ENCODE measurements around the gene GLYATL2. TPM values are rescaled to one million over a fixed set of nuclear protein-coding genes. Genes with fewer than 3 reads are reported as not detected.

GLYATL2 gene
- polyA plus RNA-seq, 2 of the 4 experiments (the other 2 are of a cell fraction) = 0.05 to 0.08 TPM

DNA sequence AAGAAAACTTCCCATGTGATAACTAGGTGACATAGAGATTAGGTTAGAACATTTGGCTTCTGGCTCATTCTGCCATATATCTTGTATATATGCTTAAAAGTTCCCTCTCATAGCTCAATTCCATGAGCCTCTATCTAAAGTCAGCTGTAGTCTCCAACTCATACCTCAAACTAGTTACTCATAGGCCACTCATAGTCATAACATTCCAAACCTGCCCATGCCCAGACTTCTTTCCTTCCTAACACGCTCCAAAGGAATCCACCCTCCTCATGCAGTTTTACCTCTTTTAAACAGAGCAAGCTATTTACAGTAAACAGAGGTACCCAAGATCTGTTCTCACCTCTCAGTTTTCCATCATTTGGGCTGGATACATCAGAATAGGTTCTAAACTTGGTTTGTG is 39.4 kb downstream of the GLYATL2 start:
- Histone ChIP-seq H3K27ac (no peak overlapping the region), H3K9me3 (no peaks in the 10 kb centered on the region), H3K4me3 (no peak overlapping the region), H3K4me2 (no peak overlapping the region), H3K4me1 (no peaks in the 10 kb centered on the region)
- CTCF ChIA-PET = interaction anchor here (1.7 kb wide), 1 partner anchor 16 kb away, joined by 6 read pairs; no protein-coding TSS in a partner anchor
- TF ChIP-seq JUN (IDR thresholded peaks at IDR 0.05) = no peak
- TF ChIP-seq RFX5 (IDR thresholded peaks at IDR 0.05) = no peak
- no peak for TF ChIP-seq USF2 (IDR thresholded peaks at IDR 0.05)
- no peak for TF ChIP-seq NR3C1 (IDR thresholded peaks at IDR 0.05)
- ATAC-seq (no peak), DNase-seq (ENCODE audit: low read depth in 1 of 2, low spot score in 1 of 2) (no peak), FAIRE-seq (no peak)
- 0% methylated on average over 1 of the region's 1 CpG for WGBS (ENCODE audit: missing lambda C conversion rate)
- POLR2A ChIA-PET = no interaction called here

DNA sequence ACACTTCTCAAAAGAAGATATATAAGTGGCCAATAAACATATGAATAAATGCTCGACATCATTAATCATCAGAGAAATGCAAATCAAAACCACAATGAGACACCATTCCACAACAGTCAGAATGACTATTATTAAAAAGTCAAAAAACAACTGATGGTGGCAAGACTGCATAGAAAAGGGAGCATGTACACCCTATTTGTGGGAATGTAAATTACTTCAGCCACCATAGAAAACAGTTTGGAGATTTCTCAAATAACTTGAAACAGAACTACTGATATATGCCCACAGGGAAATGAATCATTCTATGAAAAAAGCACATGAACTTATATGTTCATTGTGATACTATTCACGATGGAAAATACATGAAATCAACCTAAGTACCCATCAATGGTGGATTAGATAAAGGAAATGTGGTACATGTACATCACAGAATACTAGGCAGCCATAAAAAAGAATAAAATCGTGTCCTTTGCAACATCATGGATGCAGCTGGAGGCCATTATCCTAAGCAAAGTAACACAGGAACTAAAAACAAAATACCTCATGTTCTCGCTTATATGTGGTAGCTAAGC is 42.4 kb downstream of the GLYATL2 start:
- no peak for DNase-seq (ENCODE audit: low read depth in 1 of 2, low spot score in 1 of 2)
- no peak for FAIRE-seq

DNA sequence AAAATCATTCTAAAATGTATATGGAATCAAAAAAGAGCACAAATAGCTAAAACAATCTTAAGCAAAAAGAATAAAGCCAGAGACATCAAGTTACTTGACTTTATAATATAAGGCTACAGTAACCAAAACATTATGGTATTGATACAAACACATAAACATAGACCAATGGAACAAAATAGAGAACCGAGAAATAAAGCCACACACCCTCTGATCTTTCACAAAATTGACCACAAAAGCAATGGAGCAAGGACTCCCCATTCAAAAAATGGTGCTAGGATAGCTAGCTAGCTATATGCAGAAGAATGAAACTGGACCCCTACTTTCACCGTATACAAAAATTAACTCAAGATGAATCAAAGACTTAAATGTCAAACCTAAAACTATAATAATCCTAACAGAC is 43.2 kb downstream of the GLYATL2 start:
- TF ChIP-seq MYC (IDR thresholded peaks at IDR 0.05; ENCODE audit: borderline replicate concordance, low read length) (no peak), SMC3 (IDR thresholded peaks at IDR 0.05) (no peak), HOXB5 (CRISPR knock-in tag; IDR thresholded peaks at IDR 0.05) (no peak), JUN (IDR thresholded peaks at IDR 0.05) (no peak), RCOR1 (IDR thresholded peaks at IDR 0.05; ENCODE audit: low read depth, low read length) (no peak), FOSB (CRISPR knock-in tag; IDR thresholded peaks at IDR 0.05) (no peak), EP300 (IDR thresholded peaks at IDR 0.05) (no peak), ZFP36 (IDR thresholded peaks at IDR 0.05; ENCODE audit: borderline replicate concordance, partially characterized antibody) (no peak), RARB (CRISPR knock-in tag; IDR thresholded peaks at IDR 0.05) (no peak), TP53 (CRISPR knock-in tag; IDR thresholded peaks at IDR 0.05) (no peak), HMGXB4 (CRISPR knock-in tag; IDR thresholded peaks at IDR 0.05; ENCODE audit: borderline replicate concordance) (no peak), ZSCAN20 (CRISPR knock-in tag; IDR thresholded peaks at IDR 0.05) (no peak), CBX2 (IDR thresholded peaks at IDR 0.05; ENCODE audit: borderline replicate concordance, low read depth) (no peak)
- TF ChIP-seq, protein P1, sequence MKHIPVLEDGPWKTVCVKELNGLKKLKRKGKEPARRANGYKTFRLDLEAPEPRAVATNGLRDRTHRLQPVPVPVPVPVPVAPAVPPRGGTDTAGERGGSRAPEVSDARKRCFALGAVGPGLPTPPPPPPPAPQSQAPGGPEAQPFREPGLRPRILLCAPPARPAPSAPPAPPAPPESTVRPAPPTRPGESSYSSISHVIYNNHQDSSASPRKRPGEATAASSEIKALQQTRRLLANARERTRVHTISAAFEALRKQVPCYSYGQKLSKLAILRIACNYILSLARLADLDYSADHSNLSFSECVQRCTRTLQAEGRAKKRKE (CRISPR knock-in tag; IDR thresholded peaks at IDR 0.05; ENCODE audit: low read depth) = no peak
- FAIRE-seq (no peak), DNase-seq (ENCODE audit: low read depth in 1 of 2, low spot score in 1 of 2) (no peak), ATAC-seq (no peak)
- WGBS (ENCODE audit: missing lambda C conversion rate) = 20% methylated on average over 2 of the region's 2 CpGs
- no peaks in the 10 kb centered on the region for H3K9me3 ChIP-seq
- H3K4me3 ChIP-seq = no peak overlapping the region
- POLR2A ChIA-PET = no interaction called here
- no peak overlapping the region for H3K27ac ChIP-seq
- H3K4me2 ChIP-seq = no peak overlapping the region
- CTCF ChIA-PET = interaction anchor here (0.8 kb wide), 1 partner anchor 12 kb away, joined by 3 read pairs; no protein-coding TSS in a partner anchor
- H3K4me1 ChIP-seq = no peaks in the 10 kb centered on the region

More for the DNA sequence above, 42.4 kb downstream of the GLYATL2 start:
- TF ChIP-seq, protein P2, sequence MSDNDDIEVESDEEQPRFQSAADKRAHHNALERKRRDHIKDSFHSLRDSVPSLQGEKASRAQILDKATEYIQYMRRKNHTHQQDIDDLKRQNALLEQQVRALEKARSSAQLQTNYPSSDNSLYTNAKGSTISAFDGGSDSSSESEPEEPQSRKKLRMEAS (IDR thresholded peaks at IDR 0.05) = no peak
- TF ChIP-seq KDM1A (IDR thresholded peaks at IDR 0.05; ENCODE audit: low read depth) = no peak
- no peak for TF ChIP-seq ZFP36 (IDR thresholded peaks at IDR 0.05; ENCODE audit: borderline replicate concordance, partially characterized antibody)
- TF ChIP-seq CEBPB (IDR thresholded peaks at IDR 0.05) = no peak
- TF ChIP-seq RAD21 (conservative IDR thresholded peaks at IDR 0.05 in 1 of 2, IDR thresholded peaks at IDR 0.05 in 1 of 2) = no peak
- TF ChIP-seq RNF2 (IDR thresholded peaks at IDR 0.05; ENCODE audit: borderline replicate concordance, low read depth) = no peak
- TF ChIP-seq ESRRA (IDR thresholded peaks at IDR 0.05; ENCODE audit: borderline replicate concordance, low read length) = no peak
- no peak for TF ChIP-seq MYC (IDR thresholded peaks at IDR 0.05; ENCODE audit: borderline replicate concordance, low read length)
- no peak for TF ChIP-seq KDM5A (IDR thresholded peaks at IDR 0.05)
- no peak for TF ChIP-seq RARB (CRISPR knock-in tag; IDR thresholded peaks at IDR 0.05)
- TF ChIP-seq ZNF302 (CRISPR knock-in tag; IDR thresholded peaks at IDR 0.05) = no peak
- TF ChIP-seq CBX2 (IDR thresholded peaks at IDR 0.05; ENCODE audit: borderline replicate concordance, low read depth) = no peak
- no peak for TF ChIP-seq HMGXB4 (CRISPR knock-in tag; IDR thresholded peaks at IDR 0.05; ENCODE audit: borderline replicate concordance)
- H3K9me3 ChIP-seq = no peaks in the 10 kb centered on the region
- POLR2A ChIA-PET = no interaction called here
- CTCF ChIA-PET = no interaction called here
- ATAC-seq = no peak
- no peak overlapping the region for H3K4me2 ChIP-seq
- no peak overlapping the region for H3K27ac ChIP-seq
- no peak overlapping the region for H3K4me3 ChIP-seq
- H3K4me1 ChIP-seq = no peaks in the 10 kb centered on the region
- 2% methylated on average over 4 of the region's 4 CpGs for WGBS (ENCODE audit: missing lambda C conversion rate)

Data from A549 (cell line).